SU-DHL-6 (cell line): ENCODE measurements around the gene ITGA8.

ENCODE experiments used
- CTCF ChIP-seq: fragments of 200-600 bp; sonication (generic); IDR thresholded peaks from one replicate; pipeline ENCODE4 v1.5.1; 2017; ENCODE audit warnings: antibody characterized with exemption, mild to moderate bottlenecking, low read length, moderate library complexity; ENCODE audit not compliant: insufficient read depth, poor library complexity, severe bottlenecking
- EZH2phosphoT487 ChIP-seq: fragments of 200-600 bp; sonication (generic), shearing (Covaris generic); conservative IDR thresholded peaks from 2 replicates; pipeline ENCODE4 v1.6.1; 2018; ENCODE audit warnings: mild to moderate bottlenecking, antibody characterized with exemption, low read length, moderate library complexity, mixed read lengths

GRCh38 chr10:15518250-15518649 lies 201.5 kb downstream of the ITGA8 start:
- TF ChIP-seq CTCF: no peak
- TF ChIP-seq EZH2phosphoT487: no peak
